Dendritic cell treated with granulocyte-macrophage colony-stimulating factor and Interleukin-4, amounts not matched to agents 40 ng/mL and 50 ng/mL, for 4 days (primary cell): ENCODE results near the gene HRH1.
"Not testable (repeated sequence)": the region's sequence is repeated elsewhere in the genome, so short reads cannot be mapped to it uniquely, and the experiment has no call there.

Experiments used
- H3K27ac Mint-ChIP-seq: one replicate; pipeline ENCODE4 v1.8.0; 2022; ENCODE audit warnings: mild to moderate bottlenecking, mixed read lengths
- H3K27me3 Mint-ChIP-seq: one replicate; pipeline ENCODE4 v1.8.0; 2022; ENCODE audit warnings: mild to moderate bottlenecking, mixed read lengths
- H3K36me3 Mint-ChIP-seq: one replicate; pipeline ENCODE4 v1.8.0; 2022; ENCODE audit warnings: low read depth, mixed read lengths
- H3K4me1 Mint-ChIP-seq: one replicate; pipeline ENCODE4 v1.8.0; 2022; ENCODE audit warnings: low read depth, mixed read lengths
- H3K4me3 Mint-ChIP-seq: one replicate; pipeline ENCODE4 v1.8.0; 2022; ENCODE audit warnings: mild to moderate bottlenecking, moderate library complexity, mixed read lengths
- H3K9me3 Mint-ChIP-seq: one replicate; pipeline ENCODE4 v1.8.0; 2022; ENCODE audit warnings: mixed read lengths
- intact Hi-C: fragments of 100-400 bp; cut with micrococcal nuclease; formaldehyde crosslinking; loops from one replicate; pipeline ENCODE4 v1.15.0; 2022

The HRH1 gene

GRCh38 chr3:11154953-11155325 lies 646 bp downstream of the HRH1 start:
- Mint-ChIP-seq H3K36me3 (peaks cover 49% of the 10 kb centered on the region), H3K27me3 (peaks cover 8% of the 10 kb centered on the region), H3K4me3 (peak overlapping the region; percentile 99), H3K27ac (peak overlapping the region; percentile 82), H3K9me3 (no peaks in the 10 kb centered on the region), H3K4me1 (peaks cover 75% of the 10 kb centered on the region)
- intact Hi-C loops, result loop anchor here (5.0 kb wide), 1 partner anchor 93 kb away; no protein-coding TSS in a partner anchor

- intact Hi-C loops, result loop anchor here (5.0 kb wide), 1 partner anchor 93 kb away; no protein-coding TSS in a partner anchor
- Mint-ChIP-seq H3K4me3 (peak overlapping the region; percentile 99), H3K4me1 (peaks cover 75% of the 10 kb centered on the region)
These were observed 1.2 kb downstream of the HRH1 start for GRCh38 chr3:11155341-11156025.

GRCh38 chr3:11156026-11156410 lies 1.7 kb downstream of the HRH1 start:
- Mint-ChIP-seq H3K4me1 (peaks cover 75% of the 10 kb centered on the region), H3K27ac (peak overlapping the region; percentile 82), H3K27me3 (peaks cover 8% of the 10 kb centered on the region), H3K4me3 (peak overlapping the region; percentile 99), H3K9me3 (no peaks in the 10 kb centered on the region), H3K36me3 (peaks cover 60% of the 10 kb centered on the region)
- intact Hi-C loops, result loop anchor here (5.0 kb wide), 1 partner anchor 94 kb away; no protein-coding TSS in a partner anchor

More at GRCh38 chr3:11155341-11156025, 1.2 kb downstream of the HRH1 start:
- H3K27ac Mint-ChIP-seq, result peak overlapping the region; percentile 82
- H3K27me3 Mint-ChIP-seq, result peaks cover 8% of the 10 kb centered on the region
- no peaks in the 10 kb centered on the region for H3K9me3 Mint-ChIP-seq
- peaks cover 54% of the 10 kb centered on the region for H3K36me3 Mint-ChIP-seq

- peaks cover 8% of the 10 kb centered on the region for H3K27me3 Mint-ChIP-seq
- intact Hi-C loops, result loop anchor here (5.0 kb wide), 1 partner anchor 95 kb away; no protein-coding TSS in a partner anchor
These were observed 3.1 kb downstream of the HRH1 start for GRCh38 chr3:11157421-11157820.

GRCh38 chr3:11159421-11159904 lies 5.2 kb downstream of the HRH1 start:
- Mint-ChIP-seq H3K4me3 (peak overlapping the region; percentile 74), H3K36me3 (peaks cover 94% of the 10 kb centered on the region), H3K4me1 (peaks cover 78% of the 10 kb centered on the region), H3K9me3 (no peaks in the 10 kb centered on the region), H3K27me3 (peaks cover 10% of the 10 kb centered on the region), H3K27ac (peak overlapping the region; percentile 82)
- intact Hi-C loops, result loop anchor here (2.0 to 5.0 kb wide), 2 partner anchors 81 to 97 kb away; no protein-coding TSS in a partner anchor

More at GRCh38 chr3:11157421-11157820, 3.1 kb downstream of the HRH1 start:
- peak overlapping the region; percentile 82 for H3K27ac Mint-ChIP-seq
- no peaks in the 10 kb centered on the region for H3K9me3 Mint-ChIP-seq
- peaks cover 74% of the 10 kb centered on the region for H3K36me3 Mint-ChIP-seq
- peak overlapping the region; percentile 99 for H3K4me3 Mint-ChIP-seq
- peaks cover 75% of the 10 kb centered on the region for H3K4me1 Mint-ChIP-seq

- Mint-ChIP-seq H3K27me3 (peaks cover 2% of the 10 kb centered on the region), H3K36me3 (peaks cover 94% of the 10 kb centered on the region), H3K27ac (peak overlapping the region; percentile 26), H3K4me3 (no peak overlapping the region), H3K4me1 (peaks cover 86% of the 10 kb centered on the region), H3K9me3 (no peaks in the 10 kb centered on the region)
- intact Hi-C loops, result loop anchor here (5.0 kb wide), 1 partner anchor 176 kb away; no protein-coding TSS in a partner anchor
These were observed 7.4 kb downstream of the HRH1 start for GRCh38 chr3:11161666-11162065.

- peaks cover 94% of the 10 kb centered on the region for H3K36me3 Mint-ChIP-seq
- peaks cover 85% of the 10 kb centered on the region for H3K4me1 Mint-ChIP-seq
- peaks cover 2% of the 10 kb centered on the region for H3K27me3 Mint-ChIP-seq
- no peak overlapping the region for H3K4me3 Mint-ChIP-seq
- H3K9me3 Mint-ChIP-seq, result no peaks in the 10 kb centered on the region
- intact Hi-C loops, result loop anchor here (5.0 kb wide), 1 partner anchor 175 kb away; no protein-coding TSS in a partner anchor
- peak overlapping the region; percentile 23 for H3K27ac Mint-ChIP-seq
These were observed 8.4 kb downstream of the HRH1 start for GRCh38 chr3:11162401-11163345.

- Mint-ChIP-seq H3K4me1 (peaks cover 97% of the 10 kb centered on the region), H3K27me3 (peaks cover 2% of the 10 kb centered on the region), H3K36me3 (peaks cover 100% of the 10 kb centered on the region), H3K9me3 (no peaks in the 10 kb centered on the region), H3K4me3 (no peak overlapping the region), H3K27ac (no peak overlapping the region)
- intact Hi-C loops, result loop anchor here (5.0 kb wide), 1 partner anchor 173 kb away; no protein-coding TSS in a partner anchor
These were observed 10.3 kb downstream of the HRH1 start for GRCh38 chr3:11164607-11165006.

GRCh38 chr3:11165476-11165875 lies 11.2 kb downstream of the HRH1 start:
- Mint-ChIP-seq H3K27ac (no peak overlapping the region), H3K9me3 (no peaks in the 10 kb centered on the region), H3K36me3 (peaks cover 100% of the 10 kb centered on the region), H3K27me3 (peaks cover 4% of the 10 kb centered on the region), H3K4me3 (no peak overlapping the region), H3K4me1 (peaks cover 97% of the 10 kb centered on the region)
- intact Hi-C loops, result no loop called here

- intact Hi-C loops, H3K9me3 Mint-ChIP-seq, H3K4me3 Mint-ChIP-seq, H3K27me3 Mint-ChIP-seq, H3K27ac Mint-ChIP-seq: not testable (repeated sequence)
- peaks cover 100% of the 10 kb centered on the region for H3K36me3 Mint-ChIP-seq
- peaks cover 97% of the 10 kb centered on the region for H3K4me1 Mint-ChIP-seq
These were observed 12.6 kb downstream of the HRH1 start for GRCh38 chr3:11166807-11167400.

- Mint-ChIP-seq H3K27me3 (peaks cover 5% of the 10 kb centered on the region), H3K4me1 (peaks cover 96% of the 10 kb centered on the region), H3K4me3 (no peak overlapping the region), H3K9me3 (no peaks in the 10 kb centered on the region), H3K27ac (peak overlapping the region; percentile 6), H3K36me3 (peaks cover 100% of the 10 kb centered on the region)
- intact Hi-C loops, result no loop called here
These were observed 13.3 kb downstream of the HRH1 start for GRCh38 chr3:11167590-11167989.

GRCh38 chr3:11168406-11168805 lies 14.1 kb downstream of the HRH1 start:
- H3K9me3 Mint-ChIP-seq, result no peaks in the 10 kb centered on the region
- H3K27me3 Mint-ChIP-seq, result peaks cover 2% of the 10 kb centered on the region
- intact Hi-C loops, result no loop called here
- peak overlapping the region; percentile 26 for H3K27ac Mint-ChIP-seq
- peaks cover 88% of the 10 kb centered on the region for H3K4me1 Mint-ChIP-seq
- H3K4me3 Mint-ChIP-seq, result no peak overlapping the region
- peaks cover 100% of the 10 kb centered on the region for H3K36me3 Mint-ChIP-seq
